GM12801 (cell line): Measurements from ENCODE around the gene SPATA2L.

ENCODE experiments used
- CTCF ChIP-seq: IDR thresholded peaks from one replicate; pipeline ENCODE4 v1.5.1; 2011; ENCODE audit warnings: control low read depth; ENCODE audit not compliant: insufficient read length; ENCODE audit errors: extremely low read depth

The SPATA2L gene

GRCh38 chr16:89668790-89669158, 32.7 kb downstream of the SPATA2L start:
- TF ChIP-seq CTCF, result no peak

DNA sequence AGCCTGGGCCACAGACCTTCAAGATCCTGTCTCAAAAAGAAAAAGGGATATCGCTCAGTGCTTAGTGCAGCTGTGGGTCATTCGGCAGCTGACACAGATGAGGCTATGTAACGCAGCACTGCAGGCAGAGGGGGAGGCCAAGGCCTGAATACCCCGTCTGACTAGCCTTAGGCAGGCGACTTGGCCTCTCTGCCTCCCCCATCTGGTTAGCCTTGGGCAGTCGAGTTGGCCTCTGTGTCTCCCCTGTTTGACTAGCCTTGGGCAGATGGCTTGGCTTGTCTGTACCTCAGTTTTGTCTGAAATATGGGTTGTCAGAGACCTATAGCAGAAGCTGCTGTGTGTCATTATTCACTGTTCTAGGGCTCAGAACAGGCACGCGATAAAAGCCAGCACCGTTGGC, 33.9 kb downstream of the SPATA2L start:
- no peak for TF ChIP-seq CTCF

DNA sequence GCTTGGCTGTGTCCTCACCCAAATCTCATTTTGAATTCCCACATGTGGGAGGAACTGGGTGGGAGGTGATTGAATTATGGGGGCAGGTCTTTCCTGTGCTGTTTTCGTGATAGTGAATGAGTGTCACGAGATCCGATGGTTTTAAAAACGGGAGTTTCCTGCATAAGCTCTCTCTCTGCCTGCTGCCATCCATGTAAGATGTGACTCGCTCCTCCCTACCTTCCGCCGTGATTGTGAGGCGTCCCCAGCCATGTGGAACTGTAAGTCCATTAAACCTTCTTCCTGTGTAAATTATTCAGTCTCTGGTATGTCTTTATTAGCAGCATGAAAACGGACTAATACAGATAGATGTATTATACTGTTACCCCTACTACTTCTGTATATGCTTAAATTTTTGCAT, 40.3 kb downstream of the SPATA2L start:
- TF ChIP-seq CTCF, result no peak

GRCh38 chr16:89660146-89660545, 41.4 kb downstream of the SPATA2L start:
- no peak for TF ChIP-seq CTCF

DNA sequence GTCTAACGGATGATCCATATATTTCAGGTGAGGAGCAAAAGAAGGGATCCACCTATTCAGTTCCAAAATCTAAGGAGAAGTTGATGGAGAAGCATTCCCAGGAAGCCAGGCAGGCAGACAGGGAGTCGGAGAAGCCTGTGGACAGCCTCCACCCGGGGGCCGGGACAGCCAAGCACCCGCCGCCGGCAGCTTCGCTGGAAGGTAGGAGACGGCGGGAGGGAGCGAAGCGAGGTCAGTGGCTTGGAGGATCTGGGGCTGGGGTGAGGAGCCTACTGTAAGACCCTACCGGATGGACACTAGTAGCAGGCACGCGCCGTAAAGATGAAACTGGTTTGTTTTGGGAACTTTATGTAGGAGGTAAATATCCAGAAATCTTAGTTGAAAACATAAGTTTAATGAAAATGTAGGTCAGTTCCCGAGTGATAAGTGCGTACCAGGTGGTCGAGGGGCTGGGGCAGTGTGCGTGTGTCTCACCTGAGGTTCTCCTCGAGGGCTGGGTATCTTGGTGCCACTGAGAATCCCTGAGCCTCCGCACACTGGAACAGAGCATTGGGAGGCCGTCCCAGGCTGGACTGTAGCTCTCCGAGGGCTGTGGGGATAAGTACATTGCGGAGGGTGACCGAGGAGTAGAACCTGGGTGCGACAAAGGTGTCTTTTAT, 43.2 kb downstream of the SPATA2L start:
- TF ChIP-seq CTCF, result no peak

GRCh38 chr16:89657442-89658220, 43.9 kb downstream of the SPATA2L start, which contains the start of the genes CHMP1A and SPATA33:
TSS of gene CHMP1A (minus strand) at chr16:89657708. CDS start at chr16:89657588, 120 bp downstream.
TSS of gene SPATA33 (plus strand) at chr16:89657836. CDS start at chr16:89657912, 76 bp downstream.
- TF ChIP-seq CTCF, result no peak

DNA sequence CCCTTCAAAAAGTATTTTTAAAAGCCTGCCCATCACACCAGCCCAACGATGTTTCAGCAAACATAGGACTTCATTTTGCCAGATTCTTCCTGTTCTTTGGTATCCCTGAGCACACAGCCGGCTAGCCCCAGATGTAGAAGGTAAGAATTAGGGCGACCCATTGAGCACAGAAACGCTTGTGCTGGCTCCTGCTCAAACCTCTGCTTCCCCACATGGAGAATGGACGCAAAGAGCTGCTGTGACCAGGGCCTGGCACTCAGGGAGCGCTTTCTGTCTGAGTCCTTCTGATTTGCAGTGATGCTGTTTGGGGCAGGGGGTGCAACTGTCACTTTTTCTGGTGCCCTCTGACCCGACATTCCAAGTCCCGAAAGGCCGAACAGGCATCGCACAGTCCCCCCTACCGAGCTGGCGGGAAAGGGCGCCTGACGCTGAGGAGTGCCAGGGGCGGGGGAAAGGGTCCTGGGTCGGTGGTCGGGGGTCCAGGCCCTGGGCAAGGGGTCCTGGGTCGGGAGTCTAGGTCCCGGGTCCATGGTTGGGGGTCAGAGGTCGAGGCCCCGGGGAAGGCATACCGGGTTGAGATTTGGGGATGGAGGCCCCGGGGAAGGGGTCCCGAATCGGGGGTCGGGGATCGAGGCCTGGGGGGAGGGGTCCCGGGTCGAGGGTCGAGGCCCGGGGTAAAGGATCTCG, 44.9 kb downstream of the SPATA2L start:
- no peak for TF ChIP-seq CTCF
